Femur (tissue), 1 donor: ENCODE results near the gene UNKL.

Source experiments
- DNase-seq: peaks from one replicate; pipeline ENCODE4 v3.0.0-alpha.2; 2017

The UNKL gene

GRCh38 chr16:1430759-1431496 lies 16.4 kb upstream of the UNKL start, which contains the start of gene PERCC1:
TSS of gene PERCC1 (plus strand) at chr16:1431078. CDS start at chr16:1432594, 1,516 bp downstream.
- DNase-seq, result no peak

- DNase-seq, result no peak
Measured at GRCh38 chr16:1430214-1430758, 15.8 kb upstream of the UNKL start.

- no peak for DNase-seq
Measured at GRCh38 chr16:1429631-1430030, 15.1 kb upstream of the UNKL start.

- DNase-seq, result no peak
Measured at GRCh38 chr16:1429012-1429411, 14.5 kb upstream of the UNKL start.

- DNase-seq, result peak; percentile 64
Measured at GRCh38 chr16:1428511-1428910, 14.0 kb upstream of the UNKL start.

GRCh38 chr16:1427473-1428461 lies 13.3 kb upstream of the UNKL start:
- DNase-seq, result no peak

GRCh38 chr16:1426734-1427471 lies 12.4 kb upstream of the UNKL start:
- DNase-seq, result no peak

GRCh38 chr16:1425616-1426370 lies 11.3 kb upstream of the UNKL start:
- DNase-seq, result no peak

GRCh38 chr16:1424028-1424427 lies 9.5 kb upstream of the UNKL start:
- no peak for DNase-seq

GRCh38 chr16:1422076-1422475 lies 7.6 kb upstream of the UNKL start:
- DNase-seq, result no peak

- no peak for DNase-seq
Measured at GRCh38 chr16:1420111-1420539, 5.6 kb upstream of the UNKL start.

GRCh38 chr16:1416521-1416941 lies 2.0 kb upstream of the UNKL start:
- DNase-seq, result no peak

GRCh38 chr16:1413684-1414531 lies 596 bp downstream of the UNKL start:
- DNase-seq, result peak; percentile 70

GRCh38 chr16:1412847-1413246 lies 1.7 kb downstream of the UNKL start:
- no peak for DNase-seq

GRCh38 chr16:1408171-1408837 lies 6.2 kb downstream of the UNKL start:
- DNase-seq, result peak; percentile 95

GRCh38 chr16:1407753-1408152 lies 6.8 kb downstream of the UNKL start:
- no peak for DNase-seq

- DNase-seq, result no peak
Measured at GRCh38 chr16:1403733-1404132, 10.8 kb downstream of the UNKL start.

GRCh38 chr16:1403036-1403435 lies 11.5 kb downstream of the UNKL start:
- DNase-seq, result no peak

GRCh38 chr16:1401758-1402154 lies 12.7 kb downstream of the UNKL start:
- no peak for DNase-seq

- DNase-seq, result no peak
Measured at GRCh38 chr16:1401061-1401757, 13.3 kb downstream of the UNKL start.
